ENCODE results near the gene ADAMTS2.

DNA sequence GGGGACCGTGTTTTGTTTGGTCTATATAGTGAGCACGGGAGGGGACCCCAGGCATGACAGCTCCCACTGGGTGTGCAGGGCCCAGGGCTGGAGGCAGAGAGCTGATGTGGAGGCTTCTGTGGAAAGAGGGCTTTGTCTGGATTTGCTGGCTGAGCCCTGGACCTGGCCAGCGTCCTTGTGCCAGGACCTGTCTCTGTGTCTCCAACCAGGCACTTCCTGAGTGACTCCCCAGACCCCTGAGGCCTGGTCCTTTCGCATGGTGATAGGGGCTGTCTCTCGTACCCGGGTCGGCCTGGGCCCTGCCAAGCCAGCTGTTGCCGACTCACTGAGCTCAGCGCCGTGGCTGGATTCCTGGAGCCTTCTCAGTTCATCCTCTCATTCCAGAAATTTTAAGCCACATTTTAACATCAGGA lies 77.6 kb downstream of the ADAMTS2 start:
- TF ChIP-seq CTCF (IDR thresholded peaks at IDR 0.05 in 2 of 3, conservative IDR thresholded peaks at IDR 0.05 in 1 of 3; ENCODE audit: borderline replicate concordance in 1 of 3, insufficient read depth in 1 of 3, low read depth in 2 of 3, low read length in 2 of 3): no peak
- TF ChIP-seq EZH2 (IDR thresholded peaks at IDR 0.05): no peak
- no peak for TF ChIP-seq SIN3A (IDR thresholded peaks at IDR 0.05; ENCODE audit: low read depth)
- no peak for TF ChIP-seq SP1 (IDR thresholded peaks at IDR 0.05; ENCODE audit: low read depth)
- no peak for TF ChIP-seq TCF7L2 (IDR thresholded peaks at IDR 0.05; ENCODE audit: borderline replicate concordance, extremely low read depth, insufficient read depth, insufficient read length)
- TF ChIP-seq POLR2A (IDR thresholded peaks at IDR 0.05; ENCODE audit: borderline replicate concordance, extremely low read depth, insufficient read depth, insufficient read length): no peak
- TF ChIP-seq REST (IDR thresholded peaks at IDR 0.05; ENCODE audit: low read depth): no peak
- TF ChIP-seq RAD21 (IDR thresholded peaks at IDR 0.05; ENCODE audit: low read depth): no peak
- TF ChIP-seq JUND (IDR thresholded peaks at IDR 0.05): no peak

All from HCT116 (cell line).